H1 (cell line): Measurements from ENCODE around the gene BANF1. TPM values are rescaled to one million over a fixed set of nuclear protein-coding genes. Genes with fewer than 3 reads are reported as not detected.

Source experiments
- CREB1 ChIP-seq: IDR thresholded peaks from 2 replicates; pipeline ENCODE4 v1.6.1; 2012; ENCODE audit warnings: inconsistent platforms
- EZH2 ChIP-seq: fragments of 200-600 bp; sonication (generic); IDR thresholded peaks from 2 replicates; pipeline ENCODE4 v1.7.1; 2012; ENCODE audit warnings: low read depth, mild to moderate bottlenecking, moderate library complexity, low read length, inconsistent platforms; ENCODE audit not compliant: severe bottlenecking
- HDAC6 ChIP-seq: IDR thresholded peaks from one replicate; pipeline ENCODE4 v1.7.1; 2012; ENCODE audit warnings: low read depth, mild to moderate bottlenecking, inconsistent platforms, low read length, moderate library complexity
- JUND ChIP-seq: IDR thresholded peaks from 2 replicates; pipeline ENCODE4 v1.6.1; 2011; ENCODE audit warnings: mild to moderate bottlenecking, improper control_type of control experiment, low read length
- KDM1A ChIP-seq: fragments of 200-600, 300-600 bp; sonication (generic); IDR thresholded peaks from 2 replicates; pipeline ENCODE4 v1.7.1; 2016; ENCODE audit warnings: mild to moderate bottlenecking, low read length, borderline replicate concordance
- KDM5A ChIP-seq: fragments of 200-600 bp; IDR thresholded peaks from 2 replicates; pipeline ENCODE4 v1.7.1; 2012; ENCODE audit warnings: mild to moderate bottlenecking, low read length, inconsistent platforms, mixed read lengths
- NANOG ChIP-seq: IDR thresholded peaks from 2 replicates; pipeline ENCODE4 v1.6.1; 2011; ENCODE audit warnings: low read length, low read depth, mild to moderate bottlenecking, inconsistent platforms; ENCODE audit not compliant: insufficient read depth, poor library complexity, severe bottlenecking
- PHF8 ChIP-seq: fragments of 200-600 bp; sonication (generic); conservative IDR thresholded peaks from 2 replicates; pipeline ENCODE4 v1.7.1; 2012; ENCODE audit warnings: low read depth, mild to moderate bottlenecking, inconsistent platforms, low read length, moderate library complexity
- POLR2A ChIP-seq, 2 experiments: IDR thresholded peaks; 1 replicate in 1 of 2; 2 replicates in 1 of 2; pipeline ENCODE4 v1.6.1; 2011; ENCODE audit warnings: low read depth in 2 of 2, low read length in 2 of 2, mild to moderate bottlenecking in 2 of 2; ENCODE audit errors: control extremely low read depth in 1 of 2
- RXRA ChIP-seq: IDR thresholded peaks from 2 replicates; pipeline ENCODE4 v1.6.1; 2011; ENCODE audit warnings: low read depth, mild to moderate bottlenecking, low read length, moderate library complexity; ENCODE audit not compliant: insufficient read depth
- SAP30 ChIP-seq: fragments of 300-600 bp; sonication (generic); IDR thresholded peaks from 2 replicates; pipeline ENCODE4 v1.7.1; 2012; ENCODE audit warnings: low read length, moderate library complexity, mild to moderate bottlenecking, inconsistent platforms; ENCODE audit not compliant: insufficient read depth, insufficient replicate concordance
- SIX5 ChIP-seq: IDR thresholded peaks from 2 replicates; pipeline ENCODE4 v1.6.1; 2011; ENCODE audit warnings: mild to moderate bottlenecking, low read depth, low read length
- polyA plus RNA-seq, 7 experiments: library from polyadenylated mRNA; depleted of rRNA in 3 of 7; stranded (reverse) in 5 of 7; unstranded in 2 of 7; fragments of >200 nt in 5 of 7; fragments of 200-250 nt in 2 of 7; gene quantifications; 1 replicate in 5 of 7; 2 replicates in 1 of 7; 4 replicates in 1 of 7; pipeline versions ENCODE4 v1.2.1 to v1.2.3, GENCODE V29; 2011 to 2013; ENCODE audit warnings: missing spikeins in 2 of 7, mixed read lengths in 2 of 7
- total RNA-seq: library from RNA; stranded (reverse); fragmentation: NEBNext Ultra II Directional; extraction: Animal tissue kit (Norgen Biotek cat#: 25700); gene quantifications from 2 replicates; pipeline ENCODE4 v1.2.1, GENCODE V29; 2021
- TF ChIP-seq, protein P1 (sequence below): fragments of 300-600 bp; sonication (generic); IDR thresholded peaks from 2 replicates; pipeline ENCODE4 v1.7.1; 2012; ENCODE audit warnings: low read length, moderate library complexity, mild to moderate bottlenecking, inconsistent platforms; ENCODE audit not compliant: insufficient replicate concordance

Gene BANF1
- total and polyA plus RNA-seq, 2 of the 8 experiments (the other 6 are each of a cell fraction or from before 2014, with no cell fraction given) = 330 to 467 TPM

GRCh38 chr11:65987336-65987735 lies 15.0 kb upstream of the BANF1 start (continued):
- TF ChIP-seq, protein P1, sequence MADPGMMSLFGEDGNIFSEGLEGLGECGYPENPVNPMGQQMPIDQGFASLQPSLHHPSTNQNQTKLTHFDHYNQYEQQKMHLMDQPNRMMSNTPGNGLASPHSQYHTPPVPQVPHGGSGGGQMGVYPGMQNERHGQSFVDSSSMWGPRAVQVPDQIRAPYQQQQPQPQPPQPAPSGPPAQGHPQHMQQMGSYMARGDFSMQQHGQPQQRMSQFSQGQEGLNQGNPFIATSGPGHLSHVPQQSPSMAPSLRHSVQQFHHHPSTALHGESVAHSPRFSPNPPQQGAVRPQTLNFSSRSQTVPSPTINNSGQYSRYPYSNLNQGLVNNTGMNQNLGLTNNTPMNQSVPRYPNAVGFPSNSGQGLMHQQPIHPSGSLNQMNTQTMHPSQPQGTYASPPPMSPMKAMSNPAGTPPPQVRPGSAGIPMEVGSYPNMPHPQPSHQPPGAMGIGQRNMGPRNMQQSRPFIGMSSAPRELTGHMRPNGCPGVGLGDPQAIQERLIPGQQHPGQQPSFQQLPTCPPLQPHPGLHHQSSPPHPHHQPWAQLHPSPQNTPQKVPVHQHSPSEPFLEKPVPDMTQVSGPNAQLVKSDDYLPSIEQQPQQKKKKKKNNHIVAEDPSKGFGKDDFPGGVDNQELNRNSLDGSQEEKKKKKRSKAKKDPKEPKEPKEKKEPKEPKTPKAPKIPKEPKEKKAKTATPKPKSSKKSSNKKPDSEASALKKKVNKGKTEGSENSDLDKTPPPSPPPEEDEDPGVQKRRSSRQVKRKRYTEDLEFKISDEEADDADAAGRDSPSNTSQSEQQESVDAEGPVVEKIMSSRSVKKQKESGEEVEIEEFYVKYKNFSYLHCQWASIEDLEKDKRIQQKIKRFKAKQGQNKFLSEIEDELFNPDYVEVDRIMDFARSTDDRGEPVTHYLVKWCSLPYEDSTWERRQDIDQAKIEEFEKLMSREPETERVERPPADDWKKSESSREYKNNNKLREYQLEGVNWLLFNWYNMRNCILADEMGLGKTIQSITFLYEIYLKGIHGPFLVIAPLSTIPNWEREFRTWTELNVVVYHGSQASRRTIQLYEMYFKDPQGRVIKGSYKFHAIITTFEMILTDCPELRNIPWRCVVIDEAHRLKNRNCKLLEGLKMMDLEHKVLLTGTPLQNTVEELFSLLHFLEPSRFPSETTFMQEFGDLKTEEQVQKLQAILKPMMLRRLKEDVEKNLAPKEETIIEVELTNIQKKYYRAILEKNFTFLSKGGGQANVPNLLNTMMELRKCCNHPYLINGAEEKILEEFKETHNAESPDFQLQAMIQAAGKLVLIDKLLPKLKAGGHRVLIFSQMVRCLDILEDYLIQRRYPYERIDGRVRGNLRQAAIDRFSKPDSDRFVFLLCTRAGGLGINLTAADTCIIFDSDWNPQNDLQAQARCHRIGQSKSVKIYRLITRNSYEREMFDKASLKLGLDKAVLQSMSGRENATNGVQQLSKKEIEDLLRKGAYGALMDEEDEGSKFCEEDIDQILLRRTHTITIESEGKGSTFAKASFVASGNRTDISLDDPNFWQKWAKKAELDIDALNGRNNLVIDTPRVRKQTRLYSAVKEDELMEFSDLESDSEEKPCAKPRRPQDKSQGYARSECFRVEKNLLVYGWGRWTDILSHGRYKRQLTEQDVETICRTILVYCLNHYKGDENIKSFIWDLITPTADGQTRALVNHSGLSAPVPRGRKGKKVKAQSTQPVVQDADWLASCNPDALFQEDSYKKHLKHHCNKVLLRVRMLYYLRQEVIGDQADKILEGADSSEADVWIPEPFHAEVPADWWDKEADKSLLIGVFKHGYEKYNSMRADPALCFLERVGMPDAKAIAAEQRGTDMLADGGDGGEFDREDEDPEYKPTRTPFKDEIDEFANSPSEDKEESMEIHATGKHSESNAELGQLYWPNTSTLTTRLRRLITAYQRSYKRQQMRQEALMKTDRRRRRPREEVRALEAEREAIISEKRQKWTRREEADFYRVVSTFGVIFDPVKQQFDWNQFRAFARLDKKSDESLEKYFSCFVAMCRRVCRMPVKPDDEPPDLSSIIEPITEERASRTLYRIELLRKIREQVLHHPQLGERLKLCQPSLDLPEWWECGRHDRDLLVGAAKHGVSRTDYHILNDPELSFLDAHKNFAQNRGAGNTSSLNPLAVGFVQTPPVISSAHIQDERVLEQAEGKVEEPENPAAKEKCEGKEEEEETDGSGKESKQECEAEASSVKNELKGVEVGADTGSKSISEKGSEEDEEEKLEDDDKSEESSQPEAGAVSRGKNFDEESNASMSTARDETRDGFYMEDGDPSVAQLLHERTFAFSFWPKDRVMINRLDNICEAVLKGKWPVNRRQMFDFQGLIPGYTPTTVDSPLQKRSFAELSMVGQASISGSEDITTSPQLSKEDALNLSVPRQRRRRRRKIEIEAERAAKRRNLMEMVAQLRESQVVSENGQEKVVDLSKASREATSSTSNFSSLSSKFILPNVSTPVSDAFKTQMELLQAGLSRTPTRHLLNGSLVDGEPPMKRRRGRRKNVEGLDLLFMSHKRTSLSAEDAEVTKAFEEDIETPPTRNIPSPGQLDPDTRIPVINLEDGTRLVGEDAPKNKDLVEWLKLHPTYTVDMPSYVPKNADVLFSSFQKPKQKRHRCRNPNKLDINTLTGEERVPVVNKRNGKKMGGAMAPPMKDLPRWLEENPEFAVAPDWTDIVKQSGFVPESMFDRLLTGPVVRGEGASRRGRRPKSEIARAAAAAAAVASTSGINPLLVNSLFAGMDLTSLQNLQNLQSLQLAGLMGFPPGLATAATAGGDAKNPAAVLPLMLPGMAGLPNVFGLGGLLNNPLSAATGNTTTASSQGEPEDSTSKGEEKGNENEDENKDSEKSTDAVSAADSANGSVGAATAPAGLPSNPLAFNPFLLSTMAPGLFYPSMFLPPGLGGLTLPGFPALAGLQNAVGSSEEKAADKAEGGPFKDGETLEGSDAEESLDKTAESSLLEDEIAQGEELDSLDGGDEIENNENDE = no peak
- TF ChIP-seq SIX5 (no peak), PHF8 (no peak), EZH2 (no peak), RXRA (no peak), CREB1 (no peak), KDM5A (no peak), HDAC6 (no peak), NANOG (no peak), SAP30 (no peak), POLR2A (IDR thresholded peaks at IDR 0.05; ENCODE audit: control extremely low read depth in 1 of 2, low read depth in 2 of 2, low read length in 2 of 2) (no peak), JUND (no peak), KDM1A (no peak)
